ENCODE measurements around the gene PERM1.
"Not testable (repeated sequence)": the region's sequence is repeated elsewhere in the genome, so short reads cannot be mapped to it uniquely, and the experiment has no call there.

PERM1 gene

GRCh38 chr1:964691-965525 lies 17.0 kb downstream of the PERM1 start:
- no peak for DNase-seq (ENCODE audit: low spot score)

DNA sequence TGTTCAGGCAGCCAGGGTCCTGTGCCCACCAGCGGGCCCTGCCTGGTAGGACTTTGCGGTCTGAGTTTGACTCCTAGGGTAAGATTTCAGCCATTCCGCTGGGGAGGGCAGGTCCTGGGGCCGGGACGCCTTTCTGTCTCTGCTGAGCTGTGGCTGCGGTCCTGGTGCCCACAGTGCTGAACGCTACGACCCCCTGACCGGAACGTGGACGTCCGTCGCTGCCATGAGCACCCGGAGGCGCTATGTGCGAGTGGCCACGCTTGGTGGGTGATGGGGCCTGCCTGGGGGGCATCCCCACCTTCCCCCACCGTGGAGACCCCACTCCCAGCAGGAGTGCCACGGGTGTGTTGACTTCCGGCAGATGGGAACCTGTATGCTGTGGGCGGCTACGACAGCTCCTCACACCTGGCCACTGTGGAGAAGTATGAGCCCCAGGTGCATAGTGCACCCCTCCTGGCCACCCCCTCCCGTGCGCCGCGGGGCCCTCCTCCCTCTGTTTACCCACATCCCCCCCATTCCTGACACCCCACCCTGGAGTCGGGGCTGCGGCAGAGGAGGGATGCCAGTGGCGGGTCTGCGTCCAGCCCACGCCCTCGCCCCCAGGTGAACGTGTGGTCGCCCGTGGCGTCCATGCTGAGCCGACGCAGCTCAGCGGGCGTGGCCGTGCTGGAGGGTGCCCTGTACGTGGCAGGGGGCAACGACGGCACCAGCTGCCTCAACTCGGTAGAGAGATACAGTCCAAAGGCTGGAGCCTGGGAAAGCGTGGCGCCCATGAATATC lies 18.0 kb downstream of the PERM1 start:
- DNase-seq (ENCODE audit: low spot score) = no peak

- DNase-seq (ENCODE audit: low spot score) = no peak
Measured at GRCh38 chr1:963301-963651, 18.6 kb downstream of the PERM1 start.

DNA sequence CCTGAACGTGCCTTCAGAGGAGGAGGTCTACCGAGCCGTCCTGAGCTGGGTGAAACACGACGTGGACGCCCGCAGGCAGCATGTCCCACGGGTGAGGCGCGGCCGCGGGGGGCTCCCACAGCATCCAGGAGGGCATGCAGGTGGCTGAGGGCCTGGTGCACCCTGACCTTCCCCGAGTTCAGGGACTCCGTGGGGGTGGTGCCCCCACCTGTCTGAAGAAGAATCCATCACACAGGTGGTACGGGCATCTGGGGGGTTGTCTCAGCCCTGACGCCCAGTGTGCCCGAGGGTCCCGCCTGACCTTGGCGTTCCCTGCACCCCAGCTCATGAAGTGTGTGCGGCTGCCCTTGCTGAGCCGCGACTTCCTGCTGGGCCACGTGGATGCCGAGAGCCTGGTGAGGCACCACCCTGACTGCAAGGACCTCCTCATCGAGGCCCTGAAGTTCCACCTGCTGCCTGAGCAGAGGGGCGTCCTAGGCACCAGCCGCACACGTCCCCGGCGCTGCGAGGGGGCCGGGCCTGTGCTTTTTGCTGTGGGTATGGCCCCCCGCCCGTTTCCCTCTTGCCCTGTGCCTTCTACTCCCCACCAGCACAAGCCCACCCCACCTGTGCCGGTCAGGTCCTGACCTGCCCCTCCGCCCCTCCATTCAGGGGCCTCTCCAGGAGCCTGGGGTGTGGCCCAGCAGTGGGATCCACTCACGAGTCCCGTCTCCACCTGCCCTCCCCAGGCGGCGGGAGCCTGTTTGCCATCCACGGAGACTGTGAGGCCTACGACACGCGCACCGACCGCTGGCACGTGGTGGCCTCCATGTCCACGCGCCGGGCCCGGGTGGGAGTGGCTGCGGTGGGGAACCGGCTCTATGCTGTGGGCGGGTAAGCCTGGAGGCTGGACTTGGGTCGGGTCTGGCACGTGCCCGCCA lies 19.3 kb downstream of the PERM1 start:
- no peak for DNase-seq (ENCODE audit: low spot score)

- DNase-seq (ENCODE audit: low spot score) = peak; percentile 66
Measured at GRCh38 chr1:961132-961669, 20.7 kb downstream of the PERM1 start.

DNA sequence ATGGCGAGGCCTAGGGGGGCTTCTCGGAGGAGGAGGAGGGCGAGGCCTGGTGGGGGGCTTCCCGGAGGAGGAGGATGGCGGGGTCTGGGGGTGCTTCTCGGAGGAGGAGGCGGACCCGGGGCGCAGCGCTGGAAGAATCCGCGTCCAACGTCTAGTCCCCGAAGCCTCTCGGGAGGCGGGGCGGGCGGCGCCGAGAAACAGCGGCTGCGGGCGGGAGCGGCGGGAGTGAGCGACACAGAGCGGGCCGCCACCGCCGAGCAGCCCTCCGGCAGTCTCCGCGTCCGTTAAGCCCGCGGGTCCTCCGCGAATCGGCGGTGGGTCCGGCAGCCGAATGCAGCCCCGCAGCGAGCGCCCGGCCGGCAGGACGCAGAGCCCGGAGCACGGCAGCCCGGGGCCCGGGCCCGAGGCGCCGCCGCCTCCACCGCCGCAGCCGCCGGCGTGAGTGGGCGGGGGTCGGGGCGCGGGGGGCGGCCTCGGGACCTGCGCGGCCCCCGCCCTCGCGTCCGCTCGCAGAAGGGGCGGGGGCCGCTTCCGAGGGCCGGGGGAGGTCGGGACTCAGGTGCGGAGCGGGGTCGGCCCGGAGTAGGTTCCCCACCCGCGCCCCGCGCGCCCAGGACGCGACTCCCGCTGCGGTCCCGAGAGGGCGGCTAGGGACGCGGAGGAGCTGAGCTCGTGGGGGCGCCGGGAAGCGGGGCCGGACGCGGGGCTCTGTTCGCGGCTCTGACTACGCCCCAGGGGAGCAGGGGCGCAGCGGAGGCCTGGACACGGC lies 21.3 kb downstream of the PERM1 start, which contains the start of gene KLHL17:
Gene KLHL17, plus strand, starts transcription at position 222 of the 769 bp plus-strand sequence. Its CDS starts 110 bp downstream, at position 332.
- peak; percentile 91 for DNase-seq (ENCODE audit: low spot score)

- DNase-seq (ENCODE audit: low spot score) = no peak
Measured at GRCh38 chr1:959731-960362, 22.0 kb downstream of the PERM1 start.

DNA sequence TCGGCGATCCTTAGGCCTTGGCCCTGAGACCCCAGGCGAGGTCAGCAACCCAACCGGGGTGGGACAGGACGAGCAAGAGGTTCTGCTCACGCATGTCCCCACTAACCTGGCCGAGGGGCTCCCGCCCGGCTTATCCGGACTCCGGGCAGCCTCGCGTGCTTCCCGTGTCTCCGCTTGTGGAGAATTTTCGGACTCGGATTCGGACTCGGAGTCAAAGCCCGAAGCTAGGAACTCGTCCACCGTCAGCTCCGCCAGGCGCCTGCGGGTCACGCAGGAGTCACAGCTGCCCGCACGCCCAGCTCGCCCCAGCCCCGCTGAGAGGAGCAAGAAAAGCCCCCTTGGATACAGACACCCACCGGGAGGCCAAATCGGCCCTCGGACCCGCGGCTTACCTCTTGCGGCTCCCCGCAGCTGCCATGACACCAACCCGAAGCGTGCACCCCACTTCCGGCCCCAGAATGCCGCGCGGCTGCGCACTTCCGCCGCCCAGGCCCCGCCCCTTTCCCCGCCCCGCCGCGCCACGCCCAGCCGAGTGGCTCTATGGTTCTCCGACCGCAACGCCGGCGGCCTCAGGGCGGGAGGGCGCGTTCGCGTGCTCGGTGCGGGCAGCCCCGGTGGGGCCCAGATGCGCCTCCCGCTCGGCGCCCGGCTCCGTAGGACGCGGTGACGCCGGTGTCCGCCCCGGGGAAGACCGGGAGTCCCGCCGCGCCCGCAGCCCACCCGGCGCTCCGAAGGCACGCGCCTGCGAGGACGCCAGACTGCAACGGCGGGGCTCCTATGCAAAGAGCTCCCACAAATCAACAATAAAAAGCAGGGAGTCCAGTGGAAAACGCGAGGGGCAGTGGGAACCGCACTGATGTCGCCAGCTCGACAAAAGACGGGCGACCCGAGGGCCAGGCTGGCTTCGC lies 22.8 kb downstream of the PERM1 start, which contains the start of gene NOC2L:
Gene NOC2L, minus strand, starts transcription at position 434 of the 908 bp plus-strand sequence. Its CDS starts 16 bp downstream, at position 418.
- DNase-seq (ENCODE audit: low spot score) = peak; percentile 97

DNA sequence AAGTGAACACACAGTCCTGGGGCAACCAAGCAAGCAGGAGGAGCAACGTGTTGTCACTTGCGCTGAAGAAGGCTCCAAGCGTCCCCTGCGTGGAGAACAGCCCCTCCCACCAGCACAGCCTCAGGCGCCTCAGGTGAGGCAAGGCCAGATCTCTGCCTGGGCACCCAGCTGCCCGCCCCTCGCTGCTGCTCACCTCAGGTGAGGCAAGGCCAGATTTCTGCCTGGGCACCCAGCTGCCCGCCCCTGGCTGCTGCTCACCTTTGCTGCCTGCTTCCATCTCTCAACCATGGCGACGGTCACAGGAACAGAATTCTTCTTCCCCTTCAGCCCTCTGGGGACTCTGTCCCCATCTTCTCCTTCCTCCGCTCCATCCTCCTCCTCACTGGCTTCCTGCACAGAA lies 25.3 kb downstream of the PERM1 start:
- no peak for DNase-seq (ENCODE audit: low spot score)

DNA sequence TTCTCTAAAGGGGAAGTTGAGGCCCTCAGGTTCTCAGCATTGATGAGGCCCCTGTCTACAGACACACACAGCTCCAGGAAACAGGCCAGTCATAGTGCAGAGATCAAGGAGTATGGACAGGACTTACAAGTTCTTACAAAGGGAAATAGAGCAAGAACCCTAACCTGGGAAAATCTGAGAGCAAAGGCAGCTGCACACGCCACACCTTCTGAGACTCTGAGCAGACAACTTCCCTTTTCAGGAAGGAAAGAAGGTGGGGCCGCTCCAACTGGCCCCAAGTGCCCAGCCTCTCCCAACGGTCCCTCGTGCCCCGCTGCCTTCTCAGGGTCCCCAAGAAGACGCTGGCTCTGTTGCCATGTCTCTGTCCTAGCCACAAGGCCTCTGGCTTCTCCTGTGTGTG lies 26.4 kb downstream of the PERM1 start:
- DNase-seq (ENCODE audit: low spot score) = no peak

- no peak for DNase-seq (ENCODE audit: low spot score)
Measured at GRCh38 chr1:954927-955326, 27.0 kb downstream of the PERM1 start.

- DNase-seq (ENCODE audit: low spot score) = no peak
Measured at GRCh38 chr1:953524-954320, 28.2 kb downstream of the PERM1 start.

DNA sequence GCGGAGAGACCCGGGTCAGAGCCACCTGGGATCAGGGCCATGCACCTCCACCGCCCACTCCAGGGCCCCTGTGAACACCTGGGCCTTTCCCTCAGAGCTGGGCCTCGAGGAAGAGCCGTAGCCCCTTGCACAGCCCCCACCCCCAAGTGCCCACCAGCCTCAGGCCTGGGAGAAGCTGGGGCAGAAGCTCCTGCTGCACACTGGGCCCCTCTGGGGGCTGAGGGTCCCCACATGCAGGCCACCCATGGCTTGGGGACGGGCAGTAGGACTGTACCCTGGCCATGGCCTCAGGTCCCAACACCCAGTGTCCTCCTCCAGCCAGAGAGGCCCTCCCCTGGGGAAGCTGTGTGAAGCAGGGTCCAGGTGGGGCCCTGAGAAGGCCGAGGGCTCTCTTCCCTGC lies 29.3 kb downstream of the PERM1 start:
- DNase-seq (ENCODE audit: low spot score) = no peak

DNA sequence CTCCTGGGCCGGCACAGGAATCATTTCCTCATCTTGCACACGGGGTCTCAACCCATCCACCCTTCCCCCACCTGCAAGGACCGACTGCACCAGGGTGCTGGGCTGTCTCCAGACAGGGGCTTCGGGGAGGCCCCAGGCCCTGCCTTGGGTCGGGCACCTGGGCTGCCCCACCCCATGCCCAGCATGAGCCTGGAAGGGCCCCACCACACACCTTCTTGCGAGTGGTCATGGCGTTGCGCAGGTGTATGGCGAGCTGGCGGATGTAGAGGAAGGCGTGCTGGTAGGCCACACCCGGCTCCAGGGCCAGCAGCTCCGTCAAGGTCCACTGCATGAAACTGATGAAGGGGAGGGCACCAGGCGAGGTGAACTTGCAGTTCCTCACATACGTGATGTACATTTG lies 29.7 kb downstream of the PERM1 start:
- DNase-seq (ENCODE audit: low spot score) = no peak

GRCh38 chr1:951364-951763 lies 30.5 kb downstream of the PERM1 start:
- no peak for DNase-seq (ENCODE audit: low spot score)

DNA sequence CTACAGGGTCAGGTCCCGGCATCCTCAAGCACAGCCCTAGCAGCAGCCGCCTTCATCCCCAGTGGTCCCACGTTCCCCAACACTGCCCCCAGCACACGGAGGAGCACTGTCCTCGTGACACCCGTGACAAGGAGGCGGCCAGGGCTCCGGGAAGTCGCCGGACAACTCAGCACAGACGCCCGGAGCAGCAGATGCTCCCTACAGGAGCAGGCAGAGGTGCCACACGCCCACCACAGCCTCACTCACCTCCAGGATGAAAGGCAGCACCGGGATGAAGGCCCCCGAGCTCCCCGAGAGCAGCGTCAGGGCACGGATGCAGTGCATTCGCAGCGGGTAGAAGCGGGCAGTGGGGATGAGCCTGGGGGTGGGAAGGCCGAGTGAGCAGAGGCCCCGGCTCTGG lies 31.0 kb downstream of the PERM1 start:
- no peak for DNase-seq (ENCODE audit: low spot score)

DNA sequence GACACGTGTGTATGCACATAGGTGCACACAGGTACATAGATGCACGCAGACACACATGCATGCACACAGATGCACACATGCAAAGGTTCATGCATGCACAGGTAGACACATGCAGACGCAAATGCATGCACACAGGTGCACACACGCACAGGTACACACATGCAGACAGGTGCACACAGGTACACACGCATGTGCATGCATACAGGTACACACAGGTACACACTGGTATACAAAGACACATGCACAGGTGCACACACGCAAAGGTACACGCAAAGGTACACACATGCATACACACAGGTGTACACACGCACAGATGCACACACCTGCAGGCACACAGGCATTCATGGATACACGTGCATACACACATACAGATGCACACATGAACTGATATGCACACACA lies 31.6 kb downstream of the PERM1 start:
- DNase-seq (ENCODE audit: low spot score) = no peak

DNA sequence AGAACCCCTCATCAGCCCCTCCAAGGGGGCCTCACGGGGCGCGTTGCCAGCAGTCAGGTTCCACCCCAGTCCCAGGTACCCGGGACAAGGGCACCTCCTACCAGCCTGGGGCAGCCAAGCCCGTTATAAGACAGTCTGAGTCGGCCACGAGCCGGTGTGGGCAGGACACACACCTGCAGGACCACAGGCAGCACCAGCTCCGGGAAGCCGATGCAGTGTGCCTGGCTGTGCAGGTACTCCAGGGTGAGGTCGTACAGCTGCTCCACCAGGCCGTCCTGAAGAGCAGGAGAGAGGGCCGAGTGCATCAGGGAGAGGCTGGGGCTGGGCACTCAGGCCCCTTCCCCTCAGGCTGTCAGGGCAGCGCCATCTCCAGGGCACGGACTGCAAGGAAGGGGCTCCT lies 33.9 kb downstream of the PERM1 start:
- DNase-seq (ENCODE audit: low spot score) = no peak

GRCh38 chr1:946811-947210 lies 35.1 kb downstream of the PERM1 start:
- DNase-seq (ENCODE audit: low spot score) = not testable (repeated sequence)
